NT2/D1 (cell line): ENCODE results near the gene DAZL.

Source experiments
- SUZ12 ChIP-seq: IDR thresholded peaks from 2 replicates; pipeline ENCODE4 v1.6.1; 2011; ENCODE audit not compliant: insufficient read length, insufficient read depth; ENCODE audit errors: extremely low read depth
- YY1 ChIP-seq: IDR thresholded peaks from 2 replicates; pipeline ENCODE4 v1.6.1; 2011; ENCODE audit not compliant: insufficient read length, insufficient read depth

- TF ChIP-seq YY1 (no peak), SUZ12 (no peak)
These were observed 17.6 kb downstream of the DAZL start for GRCh38 chr3:16587681-16588060.
